HG02840 (cell line): Measurements from ENCODE around the gene MORF4L2.
"Not testable (repeated sequence)": the region's sequence is repeated elsewhere in the genome, so short reads cannot be mapped to it uniquely, and the experiment has no call there.

ENCODE experiments used
- ATAC-seq: cut with Tn5 transposase; IDR thresholded peaks from one replicate; pipeline ENCODE4 v1.9.1; 2021; ENCODE audit warnings: mild to moderate bottlenecking, moderate library complexity, moderate number of reproducible peaks; ENCODE audit not compliant: unreplicated experiment, low FRiP score

The MORF4L2 gene

GRCh38 chrX:103681443-103681842 is 5.1 kb downstream of the MORF4L2 start:
- no peak for ATAC-seq

GRCh38 chrX:103678199-103678993 is 8.1 kb downstream of the MORF4L2 start:
- ATAC-seq: no peak

GRCh38 chrX:103674531-103675454 is 11.7 kb downstream of the MORF4L2 start:
- ATAC-seq: no peak

- no peak for ATAC-seq
Measured at GRCh38 chrX:103669745-103670144, 16.8 kb downstream of the MORF4L2 start.

GRCh38 chrX:103666202-103667107 is 20.0 kb downstream of the MORF4L2 start:
- no peak for ATAC-seq

- ATAC-seq: no peak
Measured at GRCh38 chrX:103663981-103664762, 22.3 kb downstream of the MORF4L2 start.

GRCh38 chrX:103659460-103659859 is 27.0 kb downstream of the MORF4L2 start:
- not testable (repeated sequence) for ATAC-seq

GRCh38 chrX:103658681-103659433 is 27.6 kb downstream of the MORF4L2 start:
- no peak for ATAC-seq

- ATAC-seq: not testable (repeated sequence)
Measured at GRCh38 chrX:103657066-103657465, 29.4 kb downstream of the MORF4L2 start.

- ATAC-seq: no peak
Measured at GRCh38 chrX:103656617-103657016, 29.9 kb downstream of the MORF4L2 start.

- ATAC-seq: not testable (repeated sequence)
Measured at GRCh38 chrX:103655230-103656000, 31.1 kb downstream of the MORF4L2 start.

GRCh38 chrX:103651151-103651773 is 35.2 kb downstream of the MORF4L2 start:
- no peak for ATAC-seq

- no peak for ATAC-seq
Measured at GRCh38 chrX:103647630-103648029, 38.9 kb downstream of the MORF4L2 start.

- ATAC-seq: no peak
Measured at GRCh38 chrX:103644125-103644524, 42.4 kb downstream of the MORF4L2 start.

GRCh38 chrX:103640401-103641155 is 45.9 kb downstream of the MORF4L2 start:
- no peak for ATAC-seq

GRCh38 chrX:103638479-103639346 is 47.8 kb downstream of the MORF4L2 start:
- not testable (repeated sequence) for ATAC-seq
